Calu3 (cell line): ENCODE data around the gene TXNDC16. TPM values are rescaled to one million over a fixed set of nuclear protein-coding genes. Genes with fewer than 3 reads are reported as not detected.

Source experiments
- BruUV-seq: library from RNA; stranded (reverse); fragments of 400-500 nt; replicated peaks from 2 replicates; lab custom pipeline; 2021; lab: Mats Ljungman, UMichigan
- CTCF ChIA-PET: fragments of 300-600 bp; sonication (Branson Sonifier 250); formaldehyde crosslinking; loops from one replicate; lab custom pipeline; 2022; ENCODE audit warnings: antibody characterized with exemption; lab: Charles Lee
- DNase-seq: peaks from one replicate; pipeline ENCODE4 v3.0.0; 2022
- H3K27ac Mint-ChIP-seq: one replicate; pipeline ENCODE4 v1.8.0; 2022; ENCODE audit warnings: mixed read lengths; ENCODE audit not compliant: unreplicated experiment
- H3K27me3 Mint-ChIP-seq: one replicate; pipeline ENCODE4 v1.8.0; 2022; ENCODE audit warnings: mixed read lengths; ENCODE audit not compliant: unreplicated experiment
- H3K36me3 Mint-ChIP-seq: one replicate; pipeline ENCODE4 v1.8.0; 2022; ENCODE audit warnings: mild to moderate bottlenecking, moderate library complexity, mixed read lengths; ENCODE audit not compliant: insufficient read depth, unreplicated experiment
- H3K4me1 Mint-ChIP-seq: one replicate; pipeline ENCODE4 v1.8.0; 2022; ENCODE audit warnings: mild to moderate bottlenecking, low read depth, mixed read lengths; ENCODE audit not compliant: unreplicated experiment
- H3K4me3 Mint-ChIP-seq: one replicate; pipeline ENCODE4 v1.8.0; 2022; ENCODE audit warnings: mild to moderate bottlenecking, low read depth, moderate library complexity, mixed read lengths; ENCODE audit not compliant: unreplicated experiment
- H3K9me3 Mint-ChIP-seq: one replicate; pipeline ENCODE4 v1.8.0; 2022; ENCODE audit warnings: low read depth, mixed read lengths; ENCODE audit not compliant: unreplicated experiment
- intact Hi-C: fragments of 100-400 bp; cut with micrococcal nuclease; formaldehyde crosslinking; loops from one replicate; pipeline ENCODE4 v1.10.0; 2022; ENCODE audit not compliant: unreplicated experiment
- total RNA-seq: library from RNA; stranded (reverse); gene quantifications from 2 replicates; pipeline ENCODE4 v1.2.3, GENCODE V29; 2022
- TF ChIP-seq, protein P1 (sequence below): fragments of 200-600 bp; IDR thresholded peaks from one replicate; pipeline ENCODE4 v1.8.0; 2022; ENCODE audit warnings: antibody characterized with exemption; ENCODE audit not compliant: unreplicated experiment

Gene TXNDC16
- total RNA-seq, 1 experiment from 2014 or later, result 3.5 TPM

DNA sequence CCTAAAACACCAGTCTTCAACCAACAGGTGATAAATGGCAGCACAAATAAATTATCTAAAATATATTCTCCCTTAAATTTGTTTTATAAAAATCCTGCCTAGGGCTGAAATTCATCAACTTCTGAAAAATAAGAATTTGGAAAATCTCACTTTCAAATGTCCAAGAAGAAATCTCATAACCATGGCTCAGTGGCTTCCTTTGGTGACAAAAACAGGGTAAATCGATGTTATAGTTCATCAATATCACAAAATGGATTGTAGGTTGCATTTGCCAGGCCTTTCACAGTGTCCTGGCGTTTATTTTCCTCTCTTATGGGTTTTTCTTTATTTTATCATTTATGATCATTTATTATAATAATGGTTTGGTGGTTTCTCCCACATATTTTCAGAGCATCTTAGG lies 135.2 kb downstream of the TXNDC16 start:
- H3K9me3 Mint-ChIP-seq, result no peaks in the 10 kb centered on the region
- H3K4me1 Mint-ChIP-seq, result no peaks in the 10 kb centered on the region
- DNase-seq, result no peak
- intact Hi-C loops, result no loop called here
- CTCF ChIA-PET, result no interaction called here
- H3K36me3 Mint-ChIP-seq, result no peaks in the 10 kb centered on the region
- no peaks in the 10 kb centered on the region for H3K27me3 Mint-ChIP-seq
- no peak overlapping the region for H3K4me3 Mint-ChIP-seq
- H3K27ac Mint-ChIP-seq, result no peak overlapping the region
- TF ChIP-seq, protein P1, sequence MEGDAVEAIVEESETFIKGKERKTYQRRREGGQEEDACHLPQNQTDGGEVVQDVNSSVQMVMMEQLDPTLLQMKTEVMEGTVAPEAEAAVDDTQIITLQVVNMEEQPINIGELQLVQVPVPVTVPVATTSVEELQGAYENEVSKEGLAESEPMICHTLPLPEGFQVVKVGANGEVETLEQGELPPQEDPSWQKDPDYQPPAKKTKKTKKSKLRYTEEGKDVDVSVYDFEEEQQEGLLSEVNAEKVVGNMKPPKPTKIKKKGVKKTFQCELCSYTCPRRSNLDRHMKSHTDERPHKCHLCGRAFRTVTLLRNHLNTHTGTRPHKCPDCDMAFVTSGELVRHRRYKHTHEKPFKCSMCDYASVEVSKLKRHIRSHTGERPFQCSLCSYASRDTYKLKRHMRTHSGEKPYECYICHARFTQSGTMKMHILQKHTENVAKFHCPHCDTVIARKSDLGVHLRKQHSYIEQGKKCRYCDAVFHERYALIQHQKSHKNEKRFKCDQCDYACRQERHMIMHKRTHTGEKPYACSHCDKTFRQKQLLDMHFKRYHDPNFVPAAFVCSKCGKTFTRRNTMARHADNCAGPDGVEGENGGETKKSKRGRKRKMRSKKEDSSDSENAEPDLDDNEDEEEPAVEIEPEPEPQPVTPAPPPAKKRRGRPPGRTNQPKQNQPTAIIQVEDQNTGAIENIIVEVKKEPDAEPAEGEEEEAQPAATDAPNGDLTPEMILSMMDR, result no peak
- BruUV-seq, result no TSS peak

DNA sequence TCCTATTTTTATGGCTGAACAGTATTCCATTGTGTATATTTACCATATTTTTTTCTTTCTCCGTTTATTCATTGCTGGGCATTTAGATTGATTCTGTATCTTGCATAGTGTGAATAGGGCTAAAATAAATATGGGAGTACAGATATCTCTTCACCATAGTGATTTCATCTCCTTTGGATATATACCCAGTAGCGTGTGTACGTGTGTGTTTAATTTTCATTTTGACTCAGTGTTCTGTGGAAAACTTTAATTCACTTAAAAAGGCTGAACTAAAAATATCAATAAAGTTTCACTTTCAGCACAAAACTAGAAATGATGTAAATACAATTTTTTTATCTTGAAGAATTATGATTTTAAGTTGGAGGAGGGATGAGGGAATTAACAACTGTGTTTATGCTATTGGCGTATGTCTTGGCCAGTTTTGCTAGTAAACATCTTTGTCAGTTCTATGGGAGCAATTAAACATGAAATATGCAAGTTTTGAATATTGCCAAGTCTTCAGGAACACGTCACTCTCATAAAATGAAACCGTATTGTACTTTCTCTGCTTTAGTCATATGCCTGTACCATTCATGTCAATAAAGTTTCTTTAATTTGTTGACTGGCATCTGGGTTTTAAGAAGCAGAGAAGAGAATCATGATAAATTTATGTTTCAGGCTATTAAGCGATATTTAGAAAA lies 138.4 kb downstream of the TXNDC16 start:
- Mint-ChIP-seq H3K9me3 (no peaks in the 10 kb centered on the region), H3K27ac (no peak overlapping the region), H3K4me3 (no peak overlapping the region), H3K36me3 (no peaks in the 10 kb centered on the region), H3K27me3 (no peaks in the 10 kb centered on the region), H3K4me1 (no peaks in the 10 kb centered on the region)
- intact Hi-C loops, result no loop called here
- TF ChIP-seq, protein P1, result no peak
- CTCF ChIA-PET, result no interaction called here
- no TSS peak for BruUV-seq
- DNase-seq, result no peak

DNA sequence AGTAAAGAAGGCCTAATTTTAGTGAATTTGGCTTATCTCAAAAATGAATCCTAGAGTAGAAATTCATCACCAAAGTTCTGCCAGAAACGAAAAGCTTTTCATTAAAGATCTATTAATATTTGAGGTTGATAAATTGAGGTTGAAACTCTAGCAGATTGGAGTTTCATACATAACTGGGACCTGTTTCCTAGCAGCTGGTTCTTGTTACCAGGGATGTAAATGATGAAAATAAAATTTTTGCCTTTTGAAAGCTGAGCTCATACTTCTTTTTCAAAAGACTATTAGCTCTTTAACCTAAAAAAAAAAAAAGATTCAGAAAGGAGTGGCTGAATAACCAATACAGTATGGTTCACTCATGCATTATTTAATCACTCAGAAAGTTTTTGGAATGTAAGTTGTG lies 139.9 kb downstream of the TXNDC16 start:
- Mint-ChIP-seq H3K4me1 (no peaks in the 10 kb centered on the region), H3K4me3 (no peak overlapping the region), H3K36me3 (no peaks in the 10 kb centered on the region), H3K9me3 (no peaks in the 10 kb centered on the region), H3K27ac (no peak overlapping the region), H3K27me3 (no peaks in the 10 kb centered on the region)
- CTCF ChIA-PET, result no interaction called here
- TF ChIP-seq, protein P1, result no peak
- intact Hi-C loops, result no loop called here
- no TSS peak for BruUV-seq
- no peak for DNase-seq

DNA sequence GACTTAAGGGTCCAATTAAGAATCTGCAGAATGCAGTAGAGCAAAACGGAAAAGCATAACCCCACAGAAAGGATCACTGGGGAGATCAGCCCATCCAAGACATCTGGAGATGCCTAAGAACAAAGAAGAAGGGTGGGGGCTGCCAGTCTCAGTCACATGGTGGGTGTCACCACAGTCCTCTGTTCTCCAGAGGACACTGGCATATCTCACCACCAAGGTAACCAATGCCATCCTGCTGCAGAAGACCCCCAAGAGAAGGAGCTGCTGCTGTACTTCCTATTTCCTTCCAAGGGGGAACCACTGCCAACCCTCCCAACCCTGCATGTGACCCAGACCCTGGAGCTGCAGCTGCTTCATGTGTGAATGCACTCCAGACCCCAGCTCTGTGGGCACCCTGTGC lies 147.0 kb downstream of the TXNDC16 start:
- CTCF ChIA-PET, result no interaction called here
- Mint-ChIP-seq H3K27ac (no peak overlapping the region), H3K36me3 (no peaks in the 10 kb centered on the region), H3K4me1 (no peaks in the 10 kb centered on the region), H3K9me3 (no peaks in the 10 kb centered on the region), H3K27me3 (peaks cover 37% of the 10 kb centered on the region), H3K4me3 (no peak overlapping the region)
- DNase-seq, result no peak
- intact Hi-C loops, result no loop called here
- BruUV-seq, result no TSS peak
- TF ChIP-seq, protein P1, result no peak
